CD4-positive, alpha-beta T cell (primary cell): ENCODE data around the gene SCAND1. TPM values are rescaled to one million over a fixed set of nuclear protein-coding genes. Genes with fewer than 3 reads are reported as not detected.

ENCODE experiments used
- ATAC-seq: fragments of 200-7000 bp; cut with Tn5 transposase; one replicate; pipeline ENCODE4 v1.10.0; 2022; ENCODE audit warnings: mild to moderate bottlenecking; ENCODE audit not compliant: poor library complexity
- CTCF ChIA-PET: fragments of 350-600 bp; sonication (Branson Sonifier 250); formaldehyde crosslinking; loops from one replicate; lab custom pipeline; 2021; ENCODE audit warnings: antibody characterized with exemption, inconsistent platforms; lab: Charles Lee
- POLR2A ChIA-PET: fragments of 350-600 bp; sonication (Branson Sonifier 250); formaldehyde crosslinking; loops from one replicate; lab custom pipeline; 2021; ENCODE audit warnings: antibody characterized with exemption, inconsistent platforms; lab: Charles Lee
- DNase-seq, 14 experiments: peaks; one replicate each; pipeline ENCODE4 v3.0.0-alpha.2; 2013 to 2020; ENCODE audit warnings: mixed read lengths in 2 of 14
- H3K27ac ChIP-seq, 2 donors: one replicate each; pipeline versions ENCODE4 v1.5.1 to v1.7.0; 2013; ENCODE audit warnings: low read length in 2 of 2, low read depth in 1 of 2, mild to moderate bottlenecking in 1 of 2
- H3K27me3 ChIP-seq, 2 experiments: 1 replicate in 1 of 2; 2 replicates in 1 of 2; pipeline versions ENCODE4 v1.6.1 to v1.7.0; 2013; ENCODE audit warnings: low read length in 2 of 2, control low read depth in 1 of 2, mild to moderate bottlenecking in 1 of 2, moderate library complexity in 1 of 2; ENCODE audit not compliant: insufficient read depth in 2 of 2, control insufficient read depth in 1 of 2
- H3K36me3 ChIP-seq: one replicate; pipeline ENCODE4 v1.6.1; 2013; ENCODE audit warnings: low read length, control low read depth; ENCODE audit not compliant: insufficient read depth
- H3K4me1 ChIP-seq: one replicate; pipeline ENCODE4 v1.6.1; 2013; ENCODE audit warnings: low read length, control low read depth; ENCODE audit not compliant: insufficient read depth
- H3K4me3 ChIP-seq: one replicate; pipeline ENCODE4 v1.5.1; 2013; ENCODE audit warnings: mild to moderate bottlenecking, low read length, moderate library complexity
- H3K9me3 ChIP-seq, 2 experiments: 1 replicate in 1 of 2; 2 replicates in 1 of 2; pipeline versions ENCODE4 v1.6.1 to v1.7.0; 2013; ENCODE audit warnings: low read length in 2 of 2, mild to moderate bottlenecking in 2 of 2, control low read depth in 1 of 2, moderate library complexity in 1 of 2; ENCODE audit not compliant: control insufficient read depth in 1 of 2, insufficient read depth in 1 of 2
- H3K27ac Mint-ChIP-seq: one replicate; pipeline ENCODE4 v1.8.0; 2020; ENCODE audit warnings: mixed read lengths
- H3K27me3 Mint-ChIP-seq: one replicate; pipeline ENCODE4 v1.8.0; 2021; ENCODE audit warnings: mixed read lengths
- H3K36me3 Mint-ChIP-seq: one replicate; pipeline ENCODE4 v1.8.0; 2021; ENCODE audit warnings: low read depth, mixed read lengths
- H3K4me1 Mint-ChIP-seq: one replicate; pipeline ENCODE4 v1.8.0; 2021; ENCODE audit warnings: low read depth, mixed read lengths
- H3K4me3 Mint-ChIP-seq: one replicate; pipeline ENCODE4 v1.8.0; 2020; ENCODE audit warnings: mild to moderate bottlenecking, mixed read lengths
- H3K9me3 Mint-ChIP-seq: one replicate; pipeline ENCODE4 v1.8.0; 2020; ENCODE audit warnings: mixed read lengths
- CTCF ChIP-seq: fragments of 200-600 bp; IDR thresholded peaks from one replicate; pipeline ENCODE4 v1.8.0; 2022; ENCODE audit warnings: antibody characterized with exemption, mild to moderate bottlenecking
- intact Hi-C, 2 experiments: fragments of 100-400 bp; cut with DNase I in 1 of 2; cut with micrococcal nuclease in 1 of 2; formaldehyde crosslinking; loops; one replicate each; pipeline versions ENCODE4 v1.15.1 to v1.9.0; 2023 to 2025; cut with DNase I, micrococcal nuclease
- total RNA-seq, 174 experiments: library from RNA in 2 of 174; stranded (reverse) in 2 of 174; gene quantifications; one replicate each; pipeline ENCODE4 v1.2.3 and lab custom pipeline; 2021 to 2026

The SCAND1 gene
- total RNA-seq, 2 experiments from 2014 or later = 77.2 to 82.7 TPM

GRCh38 chr20:35947907-35948306, 6.4 kb downstream of the SCAND1 start:
- Histone ChIP-seq H3K27me3 (no peaks in the 10 kb centered on the region), H3K4me1 (peaks cover 20% of the 10 kb centered on the region), H3K9me3 (no peaks in the 10 kb centered on the region), H3K27ac (no peak overlapping the region), H3K4me3 (no peak overlapping the region), H3K36me3 (peaks cover 40% of the 10 kb centered on the region)
- Mint-ChIP-seq H3K4me3 (no peak overlapping the region), H3K36me3 (peaks cover 51% of the 10 kb centered on the region), H3K27me3 (no peaks in the 10 kb centered on the region), H3K9me3 (no peaks in the 10 kb centered on the region), H3K4me1 (peaks cover 19% of the 10 kb centered on the region), H3K27ac (no peak overlapping the region)
- POLR2A ChIA-PET = interaction anchor here (0.7 kb wide), 1 partner anchor 205 kb away, joined by 4 read pairs; the partner anchor contains the start of gene RBM39
- DNase-seq (no peak), ATAC-seq (no peak)
- CTCF ChIA-PET = interaction anchor here (0.6 kb wide), 1 partner anchor 59 kb away, joined by 4 read pairs; no protein-coding TSS in a partner anchor
- intact Hi-C loops = no loop called here
- no peak for TF ChIP-seq CTCF

- peak in 7 of 14 experiments; percentile 7 to 53 (median 13) for DNase-seq
- no peaks in the 10 kb centered on the region for H3K27me3 ChIP-seq
- Mint-ChIP-seq H3K4me3 (no peak overlapping the region), H3K9me3 (no peaks in the 10 kb centered on the region), H3K4me1 (peaks cover 14% of the 10 kb centered on the region), H3K36me3 (peaks cover 48% of the 10 kb centered on the region), H3K27ac (no peak overlapping the region), H3K27me3 (no peaks in the 10 kb centered on the region)
- H3K9me3 ChIP-seq = no peaks in the 10 kb centered on the region
- H3K4me1 ChIP-seq = peaks cover 16% of the 10 kb centered on the region
- H3K4me3 ChIP-seq = no peak overlapping the region
- POLR2A ChIA-PET = interaction anchor here (0.7 kb wide), 1 partner anchor 205 kb away, joined by 4 read pairs; the partner anchor contains the start of gene RBM39
- intact Hi-C loops = no loop called here
- H3K27ac ChIP-seq = no peak overlapping the region
- TF ChIP-seq CTCF = peak; percentile 44
- CTCF ChIA-PET = interaction anchor here (0.6 kb wide), 1 partner anchor 58 kb away, joined by 4 read pairs; no protein-coding TSS in a partner anchor
- peak; percentile 68 for ATAC-seq
- peaks cover 41% of the 10 kb centered on the region for H3K36me3 ChIP-seq
Measured at GRCh38 chr20:35947489-35947888, 6.8 kb downstream of the SCAND1 start.

- Mint-ChIP-seq H3K36me3 (peaks cover 70% of the 10 kb centered on the region), H3K9me3 (no peaks in the 10 kb centered on the region), H3K4me1 (peaks cover 7% of the 10 kb centered on the region), H3K27me3 (no peaks in the 10 kb centered on the region), H3K4me3 (no peak overlapping the region), H3K27ac (peak overlapping the region; percentile 47)
- Histone ChIP-seq H3K9me3 (no peaks in the 10 kb centered on the region), H3K27me3 (no peaks in the 10 kb centered on the region), H3K36me3 (peaks cover 69% of the 10 kb centered on the region), H3K4me3 (no peak overlapping the region), H3K27ac (no peak overlapping the region), H3K4me1 (peaks cover under 1% of the 10 kb centered on the region)
- DNase-seq = no peak
- intact Hi-C loops = loop anchor here in 1 of 2 experiments (5.0 kb wide), 1 partner anchor 475 kb away; no protein-coding TSS in a partner anchor
- no peak for ATAC-seq
- ChIA-PET CTCF (interaction anchor here (1.7 kb wide), 1 partner anchor 12 kb away, joined by 13 read pairs; the partner anchor contains the start of gene SCAND1), POLR2A (interaction anchor here (0.6 to 2.2 kb wide), 2 partner anchors 12 to 968 kb away, joined by 3 to 19 read pairs; partner anchors contain the start of gene SCAND1)
- TF ChIP-seq CTCF = no peak
Measured at GRCh38 chr20:35942243-35942642, 12.1 kb downstream of the SCAND1 start.
